ENCODE measurements around the gene MSANTD1.

MSANTD1 gene

DNA sequence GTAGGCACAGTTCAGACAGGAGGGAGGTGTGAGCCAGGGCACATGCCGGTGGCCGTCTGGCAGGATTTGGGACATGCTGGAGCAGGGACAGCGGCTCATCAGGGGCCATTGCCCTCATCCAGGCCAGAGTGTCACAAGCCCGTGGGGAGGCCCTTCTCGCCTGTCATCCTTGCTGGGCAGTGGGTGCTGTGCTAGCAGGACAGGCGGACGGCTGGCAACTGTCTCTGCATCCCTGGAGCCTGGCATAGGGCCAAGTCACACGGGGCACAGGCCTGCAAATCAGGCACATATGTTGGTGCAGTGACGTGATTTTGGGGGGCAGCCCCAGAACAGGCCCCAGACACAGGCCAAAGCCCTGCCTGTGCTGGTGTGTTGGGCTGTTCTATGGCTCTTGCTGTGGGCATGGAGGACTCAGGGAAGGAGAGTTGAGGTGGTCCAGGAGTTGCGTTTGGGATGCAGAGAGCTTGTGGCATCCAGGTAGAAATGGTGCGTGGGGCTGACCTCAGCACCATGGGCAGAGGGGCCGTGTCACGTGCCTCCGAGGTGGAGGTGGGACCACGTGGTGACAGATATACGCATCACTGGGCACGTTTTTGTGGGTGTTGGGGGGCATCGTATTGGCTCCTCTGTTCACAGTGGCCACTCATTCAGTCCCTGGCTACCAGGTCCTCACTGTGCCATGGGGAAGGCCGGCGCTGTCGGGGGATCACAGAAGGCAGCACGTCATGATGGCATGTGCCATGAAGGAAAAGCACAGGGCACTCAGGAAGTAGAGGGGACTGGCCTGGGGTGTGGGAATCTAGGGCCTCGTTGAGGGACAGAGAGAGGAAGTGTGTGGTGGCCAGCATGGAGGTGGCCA, 14.6 kb upstream of the MSANTD1 start:
- DNase-seq, result no peak

DNA sequence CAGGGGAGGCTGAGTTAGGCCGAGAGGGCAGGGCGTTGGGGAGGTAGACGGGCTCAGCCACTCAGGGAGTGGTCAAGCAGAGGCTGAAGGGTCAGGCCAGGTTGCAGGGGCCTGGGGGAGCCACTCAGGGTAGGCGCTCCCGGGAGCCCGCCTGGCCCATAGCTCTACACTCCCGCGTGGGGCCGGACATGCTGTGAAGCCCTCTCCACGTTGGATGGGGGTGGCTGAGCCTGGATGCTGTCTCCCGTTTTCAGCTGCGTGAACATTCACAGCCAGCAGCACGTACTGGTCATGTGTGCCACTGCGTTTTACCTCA, 14.0 kb upstream of the MSANTD1 start:
- no peak for DNase-seq

- DNase-seq, result no peak
Observed at GRCh38 chr4:3235581-3235980, 13.4 kb upstream of the MSANTD1 start.

GRCh38 chr4:3236326-3236878, 12.6 kb upstream of the MSANTD1 start:
- no peak for DNase-seq

- DNase-seq, result no peak
Observed at GRCh38 chr4:3237266-3237665, 11.7 kb upstream of the MSANTD1 start.

GRCh38 chr4:3237712-3238560, 11.0 kb upstream of the MSANTD1 start:
- DNase-seq, result no peak

DNA sequence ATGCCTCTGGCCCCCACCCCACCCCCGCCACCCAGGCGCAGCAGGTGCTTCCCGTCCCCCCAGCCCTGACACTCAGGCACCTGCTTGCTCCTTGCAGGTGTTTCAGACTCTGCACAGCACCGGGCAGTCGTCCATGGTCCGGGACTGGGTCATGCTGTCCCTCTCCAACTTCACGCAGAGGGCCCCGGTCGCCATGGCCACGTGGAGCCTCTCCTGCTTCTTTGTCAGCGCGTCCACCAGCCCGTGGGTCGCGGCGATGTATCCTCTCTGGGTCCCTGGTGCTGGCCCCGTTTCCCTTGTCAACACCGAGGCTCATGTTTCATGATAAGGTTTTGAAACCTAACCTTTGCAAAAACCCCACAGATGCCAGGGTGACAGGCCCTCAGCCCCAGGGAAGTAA, 10.2 kb upstream of the MSANTD1 start:
- DNase-seq, result no peak

- no peak for DNase-seq
Observed at GRCh38 chr4:3239303-3239702, 9.7 kb upstream of the MSANTD1 start.

- no peak for DNase-seq
Observed at GRCh38 chr4:3239998-3240920, 8.7 kb upstream of the MSANTD1 start.

DNA sequence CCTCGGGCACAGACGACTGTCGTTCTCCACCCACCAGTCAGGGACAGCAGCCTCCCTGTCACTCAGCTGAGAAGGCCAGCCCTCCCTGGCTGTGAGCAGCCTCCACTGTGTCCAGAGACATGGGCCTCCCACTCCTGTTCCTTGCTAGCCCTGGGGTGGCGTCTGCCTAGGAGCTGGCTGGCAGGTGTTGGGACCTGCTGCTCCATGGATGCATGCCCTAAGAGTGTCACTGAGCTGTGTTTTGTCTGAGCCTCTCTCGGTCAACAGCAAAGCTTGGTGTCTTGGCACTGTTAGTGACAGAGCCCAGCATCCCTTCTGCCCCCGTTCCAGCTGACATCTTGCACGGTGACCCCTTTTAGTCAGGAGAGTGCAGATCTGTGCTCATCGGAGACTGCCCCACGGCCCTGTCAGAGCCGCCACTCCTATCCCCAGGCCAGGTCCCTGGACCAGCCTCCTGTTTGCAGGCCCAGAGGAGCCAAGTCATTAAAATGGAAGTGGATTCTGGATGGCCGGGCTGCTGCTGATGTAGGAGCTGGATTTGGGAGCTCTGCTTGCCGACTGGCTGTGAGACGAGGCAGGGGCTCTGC, 7.9 kb upstream of the MSANTD1 start:
- DNase-seq, result no peak

GRCh38 chr4:3241898-3242524, 6.9 kb upstream of the MSANTD1 start:
- DNase-seq, result no peak

DNA sequence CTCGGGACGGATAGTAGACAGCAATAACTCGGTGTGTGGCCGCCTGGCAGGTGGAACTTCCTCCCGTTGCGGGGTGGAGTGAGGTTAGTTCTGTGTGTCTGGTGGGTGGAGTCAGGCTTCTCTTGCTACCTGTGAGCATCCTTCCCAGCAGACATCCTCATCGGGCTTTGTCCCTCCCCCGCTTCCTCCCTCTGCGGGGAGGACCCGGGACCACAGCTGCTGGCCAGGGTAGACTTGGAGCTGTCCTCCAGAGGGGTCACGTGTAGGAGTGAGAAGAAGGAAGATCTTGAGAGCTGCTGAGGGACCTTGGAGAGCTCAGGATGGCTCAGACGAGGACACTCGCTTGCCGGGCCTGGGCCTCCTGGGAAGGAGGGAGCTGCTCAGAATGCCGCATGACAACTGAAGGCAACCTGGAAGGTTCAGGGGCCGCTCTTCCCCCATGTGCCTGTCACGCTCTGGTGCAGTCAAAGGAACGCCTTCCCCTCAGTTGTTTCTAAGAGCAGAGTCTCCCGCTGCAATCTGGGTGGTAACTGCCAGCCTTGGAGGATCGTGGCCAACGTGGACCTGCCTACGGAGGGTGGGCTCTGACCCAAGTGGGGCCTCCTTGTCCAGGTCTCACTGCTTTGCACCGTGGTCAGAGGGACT, 5.7 kb upstream of the MSANTD1 start:
- no peak for DNase-seq

- DNase-seq, result no peak
Observed at GRCh38 chr4:3244002-3244401, 5.0 kb upstream of the MSANTD1 start.

DNA sequence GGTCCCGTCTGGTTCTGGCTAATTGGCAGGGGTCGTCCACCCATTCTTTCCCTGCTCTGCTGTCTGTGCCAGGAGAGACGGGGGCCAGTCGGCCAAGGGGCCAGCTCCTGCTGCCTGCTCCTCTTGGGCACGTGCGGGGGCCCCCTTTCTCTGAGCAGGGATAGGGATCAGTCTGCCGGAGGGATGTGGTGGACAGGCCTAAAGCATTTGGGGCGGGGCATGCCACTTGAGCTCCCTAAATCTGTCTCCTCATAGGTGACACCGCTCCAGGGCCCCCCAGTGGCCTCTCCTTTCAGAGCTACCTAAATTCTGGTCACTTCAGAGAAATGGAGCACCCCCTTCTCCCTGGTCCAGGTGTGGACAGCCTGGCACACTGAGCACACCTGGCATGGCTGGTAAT, 4.2 kb upstream of the MSANTD1 start:
- DNase-seq, result no peak

GRCh38 chr4:3245676-3246075, 3.3 kb upstream of the MSANTD1 start:
- DNase-seq, result no peak

DNA sequence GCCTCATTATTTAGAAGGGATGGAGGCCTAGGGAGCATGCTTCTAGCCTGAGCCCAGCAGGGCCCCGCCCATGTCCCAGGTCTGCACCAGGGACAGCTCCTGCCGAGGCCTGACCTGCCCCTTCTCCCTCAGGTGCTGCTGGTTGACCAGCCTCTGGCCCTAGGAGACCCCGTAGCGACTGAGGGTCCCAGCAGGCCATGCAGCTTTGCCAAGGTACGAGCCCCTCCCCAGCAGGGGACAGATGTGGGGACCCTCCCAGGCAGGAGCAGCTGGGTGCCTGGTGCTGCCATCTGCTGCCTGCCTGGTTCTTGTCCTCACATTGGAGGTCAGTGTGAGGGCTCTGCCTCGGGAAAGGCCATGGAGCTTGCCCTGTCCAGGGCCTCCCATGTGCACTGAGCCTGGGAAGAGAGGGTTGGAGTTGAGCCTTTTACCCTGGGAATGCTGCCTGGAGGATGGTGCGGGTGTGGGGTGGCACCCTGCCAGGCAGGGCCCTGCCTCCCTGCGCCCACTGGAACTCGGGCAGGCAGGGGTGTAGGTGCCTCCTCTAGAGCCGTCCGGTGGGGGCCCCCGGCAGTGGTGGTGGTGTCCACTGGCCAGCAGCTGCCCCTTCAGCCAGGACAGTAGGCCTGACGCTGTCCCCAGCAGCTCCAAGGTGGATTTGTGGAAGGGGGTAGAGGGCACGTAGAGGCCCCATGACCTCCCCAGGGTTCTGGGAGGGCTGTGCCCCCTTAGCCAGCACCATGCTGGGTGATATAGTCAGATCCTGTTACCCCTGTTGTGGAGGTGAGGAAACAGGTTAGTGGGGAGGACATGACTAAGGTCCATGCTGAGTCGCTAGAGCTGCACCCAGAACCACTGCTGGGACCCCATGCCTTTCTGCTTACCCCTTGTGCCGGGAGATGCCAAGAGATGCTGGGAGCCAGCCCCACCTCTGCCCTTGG, 2.2 kb upstream of the MSANTD1 start:
- no peak for DNase-seq

DNA sequence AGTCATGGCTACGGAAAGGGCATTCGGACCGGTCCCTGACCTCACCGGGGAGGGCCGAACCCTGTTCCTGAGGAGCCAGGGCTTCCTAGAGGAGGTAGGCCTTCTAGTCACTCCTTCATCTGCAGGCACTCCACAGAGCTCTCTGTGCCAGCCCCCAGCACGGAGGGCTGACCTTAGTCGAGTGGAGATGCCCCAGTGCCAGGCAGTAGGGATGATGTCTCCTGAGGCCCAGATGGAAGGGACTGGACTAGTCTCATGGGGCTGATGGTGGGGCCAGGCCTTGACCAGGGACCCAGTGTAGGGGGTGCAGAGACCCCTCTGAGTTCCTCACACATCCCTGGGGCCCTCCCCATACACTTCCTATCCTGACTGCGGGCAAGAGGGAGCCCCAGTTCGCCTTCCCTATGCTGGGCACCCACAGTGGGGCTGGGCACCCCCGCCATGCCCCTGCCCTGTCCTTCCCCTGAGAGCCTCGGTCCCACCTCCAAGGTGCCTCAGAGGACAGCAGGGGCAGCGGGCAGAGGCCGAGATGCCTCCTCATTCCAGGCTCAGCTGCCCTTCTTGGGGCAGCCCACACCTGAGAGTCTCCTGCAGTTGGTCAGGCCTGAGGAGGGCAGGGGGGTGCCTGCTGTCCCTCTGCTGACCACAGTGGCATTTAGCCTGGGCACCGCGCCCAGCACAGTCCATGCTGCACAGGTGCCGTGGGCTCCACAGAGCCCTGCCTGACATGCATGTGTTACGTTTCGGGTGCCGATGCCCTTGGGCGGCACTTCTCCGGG, 1.4 kb upstream of the MSANTD1 start:
- DNase-seq, result no peak

DNA sequence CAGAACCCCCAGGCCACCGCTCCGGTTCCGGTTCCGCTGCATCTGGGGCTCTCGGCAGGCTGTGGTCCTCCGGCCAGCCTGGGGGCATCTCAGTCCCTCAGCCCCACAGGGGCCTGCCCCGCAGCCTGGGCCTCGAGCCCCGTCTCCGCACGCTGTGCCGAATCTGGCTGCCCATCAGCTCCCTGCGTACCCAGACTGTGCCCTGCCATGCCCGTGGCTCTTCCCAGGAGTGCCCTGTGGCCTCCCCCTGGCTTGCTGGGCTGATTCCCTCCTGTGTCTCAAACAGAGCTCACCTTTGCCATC, 830 bp upstream of the MSANTD1 start:
- no peak for DNase-seq

DNA sequence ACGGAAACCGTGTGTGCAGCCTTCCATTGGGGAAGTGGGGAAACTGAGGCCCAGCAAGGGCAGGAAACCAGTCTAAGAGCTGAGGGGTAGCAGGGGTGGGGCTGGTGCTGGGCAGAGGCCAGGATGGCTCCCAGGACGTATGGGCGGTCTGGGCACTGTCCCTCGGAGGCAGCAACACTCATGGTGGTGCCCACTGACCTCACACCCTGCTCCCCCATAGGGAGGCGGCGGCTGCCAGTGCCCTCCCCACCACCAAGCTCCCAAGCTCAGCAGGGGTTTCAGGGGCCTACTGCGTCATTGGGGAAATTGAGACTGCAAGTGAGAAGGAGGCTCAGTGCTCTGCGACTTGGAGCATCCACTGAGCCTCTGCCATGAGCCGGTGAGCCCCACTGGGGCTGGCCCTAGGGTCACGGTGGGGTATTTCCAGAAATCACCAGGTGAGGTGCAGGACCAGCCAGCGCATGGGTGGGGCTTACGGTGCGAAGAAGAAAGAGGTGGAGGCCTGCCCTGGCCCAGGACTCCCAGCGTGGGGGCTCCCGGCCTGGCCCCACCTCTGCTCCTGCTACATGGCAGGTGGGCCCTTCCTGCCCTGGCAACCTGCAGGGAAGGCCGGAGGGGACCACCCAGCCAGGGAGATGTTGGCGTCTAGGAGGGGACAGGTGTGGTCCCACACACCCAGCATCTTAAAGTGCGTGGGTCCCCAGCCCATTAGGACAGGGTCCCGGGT, 915 bp downstream of the MSANTD1 start:
- no peak for DNase-seq
